Spleen (tissue), 11 donors: ENCODE measurements around the gene FSTL4. TPM values are rescaled to one million over a fixed set of nuclear protein-coding genes. Genes with fewer than 3 reads are reported as not detected.

Experiments used
- DNase-seq: peaks from one replicate; pipeline ENCODE4 v3.0.0-alpha.2; 2020
- H3K27ac ChIP-seq, 8 donors: fragments of 200-600 bp; sonication (generic) in 7 of 8; 1 replicate in 4 of 8; 2 replicates in 4 of 8; pipeline versions ENCODE4 v1.5.0 to v1.8.0; 2016 to 2021; ENCODE audit warnings: inconsistent platforms in 4 of 8, mild to moderate bottlenecking in 4 of 8, moderate library complexity in 1 of 8
- H3K27me3 ChIP-seq, 7 donors: fragments of 200-600 bp; sonication (generic) in 6 of 7; replicated peaks in 1 of 7; 1 replicate in 4 of 7; 2 replicates in 3 of 7; pipeline versions ENCODE4 v1.5.0 to v1.8.0; 2016 to 2021; ENCODE audit warnings: inconsistent platforms in 3 of 7, mild to moderate bottlenecking in 1 of 7
- H3K36me3 ChIP-seq, 6 donors: fragments of 200-600 bp; sonication (generic) in 5 of 6; 1 replicate in 4 of 6; 2 replicates in 2 of 6; pipeline versions ENCODE4 v1.5.0 to v1.8.0; 2016 to 2021; ENCODE audit warnings: inconsistent platforms in 2 of 6
- H3K4me1 ChIP-seq, 6 donors: fragments of 200-600 bp; sonication (generic) in 5 of 6; 1 replicate in 3 of 6; 2 replicates in 3 of 6; pipeline versions ENCODE4 v1.5.0 to v1.8.0; 2016 to 2021; ENCODE audit warnings: inconsistent platforms in 3 of 6
- H3K4me3 ChIP-seq, 8 donors: fragments of 200-600 bp; sonication (generic) in 7 of 8; 1 replicate in 4 of 8; 2 replicates in 4 of 8; pipeline versions ENCODE4 v1.5.0 to v1.8.0; 2016 to 2021; ENCODE audit warnings: inconsistent platforms in 4 of 8, mild to moderate bottlenecking in 4 of 8, moderate library complexity in 2 of 8
- H3K9me3 ChIP-seq, 8 donors: fragments of 200-600 bp; sonication (generic) in 7 of 8; 1 replicate in 4 of 8; 2 replicates in 4 of 8; pipeline versions ENCODE4 v1.5.0 to v1.8.0; 2016 to 2021; ENCODE audit warnings: inconsistent platforms in 4 of 8
- POLR2A ChIP-seq, 3 donors: fragments of 450-650 bp; IDR thresholded peaks; one replicate each; pipeline ENCODE4 v1.5.1; 2017; ENCODE audit warnings: antibody characterized with exemption in 3 of 3, mild to moderate bottlenecking in 1 of 3
- POLR2AphosphoS5 ChIP-seq, 3 donors: sonication (generic); formaldehyde crosslinking; IDR thresholded peaks; one replicate each; pipeline ENCODE4 v1.5.1; 2017; ENCODE audit warnings: antibody characterized with exemption in 3 of 3
- WGBS, 5 donors: extraction: QIAGEN DNeasy Blood & Tissue Kit in 3 of 5; methylation state at CpG; one replicate each; pipeline versions ENCODE4 v1.1.5 to v1.1.7; 2013 to 2018; 5-methylcytosine and 5-hydroxymethylcytosine counted together
- intact Hi-C: fragments of 100-400 bp; cut with DNase I; formaldehyde crosslinking; loops from one replicate; pipeline ENCODE4 v1.15.0; 2023; ENCODE audit warnings: low total_unique reads
- polyA plus RNA-seq, 3 donors: library from polyadenylated mRNA; stranded (reverse); fragments of 200-250 nt; gene quantifications; one replicate each; pipeline ENCODE4 v1.2.1, GENCODE V29; 2013
- total RNA-seq, 7 donors: library from RNA; depleted of rRNA in 3 of 7; stranded (reverse); fragments of >200 nt in 3 of 7; fragmentation: NEBNext Ultra II Directional in 4 of 7; extraction: Animal tissue kit (Norgen Biotek cat#: 25700) in 4 of 7; gene quantifications; one replicate each; pipeline versions ENCODE4 v1.1.0 to v1.2.1, GENCODE V29; 2016 to 2021
- TF ChIP-seq, protein P1 (sequence below), 11 experiments: fragments of 200-600 bp in 7 of 11; fragments of 450-650 bp in 4 of 11; sonication (generic) in 4 of 11; IDR thresholded peaks in 8 of 11; conservative IDR thresholded peaks in 3 of 11; 1 replicate in 7 of 11; 2 replicates in 4 of 11; pipeline versions ENCODE4 v1.4.0 to v1.8.0; 2016 to 2021; ENCODE audit warnings: antibody characterized with exemption in 11 of 11, inconsistent platforms in 4 of 11, mild to moderate bottlenecking in 1 of 11
- donor health status: healthy with polysubstance abuse.
- donor health status: DM: no; HTN: no; CAD: no; lungs with moderate emphysema.
- donor health status: DM: no; HTN: no; CAD: no.
- donor health status: Bipolar disorder and iron deficiency.
- donor health status: healthy.
- donor health status: DM: no; HTN: no; CAD: no.
- donor health status: DM: yes; HTN: yes; CAD: no.

Gene FSTL4
- total and polyA plus RNA-seq, 10 donors = under 0.01 to 1.0 (median 0.37) TPM; not detected in 4

DNA sequence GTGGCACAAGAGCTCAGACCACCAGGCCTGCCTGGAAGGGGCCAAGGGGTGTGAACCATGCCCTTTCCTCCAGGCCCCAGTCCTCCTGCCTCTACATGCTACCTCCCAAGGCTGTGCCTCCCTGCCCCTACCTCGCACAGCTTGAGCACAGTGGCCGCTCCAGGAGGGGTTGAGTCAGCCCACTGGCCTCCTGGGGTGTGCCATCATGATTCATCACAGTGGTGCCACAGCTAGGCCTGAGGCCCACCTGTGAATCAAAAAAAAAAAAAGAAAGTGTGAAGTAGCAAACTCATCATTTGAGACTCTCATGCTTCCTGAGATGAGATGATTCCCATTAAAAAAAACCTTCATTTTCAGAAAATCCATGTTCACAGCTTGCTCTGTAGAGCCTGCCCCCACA, 320.0 kb downstream of the FSTL4 start:
- no peak overlapping the region for H3K27ac ChIP-seq
- no peaks in the 10 kb centered on the region for H3K4me1 ChIP-seq
- H3K9me3 ChIP-seq = no peaks in the 10 kb centered on the region
- H3K36me3 ChIP-seq = no peaks in the 10 kb centered on the region
- 69 to 97% (median 74%) methylated on average over 2 of the region's 2 CpGs for WGBS, 5 donors
- intact Hi-C loops = no loop called here
- TF ChIP-seq POLR2A (IDR thresholded peaks at IDR 0.05) = no peak
- TF ChIP-seq, protein P1, sequence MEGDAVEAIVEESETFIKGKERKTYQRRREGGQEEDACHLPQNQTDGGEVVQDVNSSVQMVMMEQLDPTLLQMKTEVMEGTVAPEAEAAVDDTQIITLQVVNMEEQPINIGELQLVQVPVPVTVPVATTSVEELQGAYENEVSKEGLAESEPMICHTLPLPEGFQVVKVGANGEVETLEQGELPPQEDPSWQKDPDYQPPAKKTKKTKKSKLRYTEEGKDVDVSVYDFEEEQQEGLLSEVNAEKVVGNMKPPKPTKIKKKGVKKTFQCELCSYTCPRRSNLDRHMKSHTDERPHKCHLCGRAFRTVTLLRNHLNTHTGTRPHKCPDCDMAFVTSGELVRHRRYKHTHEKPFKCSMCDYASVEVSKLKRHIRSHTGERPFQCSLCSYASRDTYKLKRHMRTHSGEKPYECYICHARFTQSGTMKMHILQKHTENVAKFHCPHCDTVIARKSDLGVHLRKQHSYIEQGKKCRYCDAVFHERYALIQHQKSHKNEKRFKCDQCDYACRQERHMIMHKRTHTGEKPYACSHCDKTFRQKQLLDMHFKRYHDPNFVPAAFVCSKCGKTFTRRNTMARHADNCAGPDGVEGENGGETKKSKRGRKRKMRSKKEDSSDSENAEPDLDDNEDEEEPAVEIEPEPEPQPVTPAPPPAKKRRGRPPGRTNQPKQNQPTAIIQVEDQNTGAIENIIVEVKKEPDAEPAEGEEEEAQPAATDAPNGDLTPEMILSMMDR (IDR thresholded peaks at IDR 0.05 in 8 of 11, conservative IDR thresholded peaks at IDR 0.05 in 3 of 11) = no peak
- no peak for TF ChIP-seq POLR2AphosphoS5 (IDR thresholded peaks at IDR 0.05)
- no peak overlapping the region for H3K4me3 ChIP-seq
- DNase-seq = no peak
- peaks cover 0 to 12% (median 0%) of the 10 kb centered on the region in 7 donors for H3K27me3 ChIP-seq

DNA sequence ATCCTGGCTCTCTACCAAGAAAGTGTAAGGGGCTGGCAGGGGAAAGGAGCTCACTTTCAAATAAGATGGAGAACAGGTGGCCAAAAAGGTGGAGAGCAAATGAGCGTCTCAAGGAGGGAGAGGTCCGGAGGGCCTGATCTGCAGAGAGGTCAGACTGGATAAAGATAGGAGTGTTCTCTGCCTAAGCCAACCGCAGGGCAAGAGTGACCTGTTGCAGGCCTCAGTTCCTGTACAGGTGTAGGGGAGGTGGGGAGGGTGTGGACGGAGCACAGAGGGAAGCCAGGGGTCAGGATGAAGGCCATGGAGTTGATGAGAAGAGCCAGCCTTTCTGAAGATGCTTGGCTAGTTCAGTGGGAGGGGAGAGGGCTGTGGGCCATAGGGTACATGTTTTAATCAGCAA, 320.8 kb downstream of the FSTL4 start:
- intact Hi-C loops = no loop called here
- no peak for TF ChIP-seq POLR2A (IDR thresholded peaks at IDR 0.05)
- TF ChIP-seq, protein P1 (IDR thresholded peaks at IDR 0.05 in 8 of 11, conservative IDR thresholded peaks at IDR 0.05 in 3 of 11) = no peak
- WGBS, 5 donors = 81 to 92% (median 85%) methylated on average over 4 of the region's 4 CpGs

DNA sequence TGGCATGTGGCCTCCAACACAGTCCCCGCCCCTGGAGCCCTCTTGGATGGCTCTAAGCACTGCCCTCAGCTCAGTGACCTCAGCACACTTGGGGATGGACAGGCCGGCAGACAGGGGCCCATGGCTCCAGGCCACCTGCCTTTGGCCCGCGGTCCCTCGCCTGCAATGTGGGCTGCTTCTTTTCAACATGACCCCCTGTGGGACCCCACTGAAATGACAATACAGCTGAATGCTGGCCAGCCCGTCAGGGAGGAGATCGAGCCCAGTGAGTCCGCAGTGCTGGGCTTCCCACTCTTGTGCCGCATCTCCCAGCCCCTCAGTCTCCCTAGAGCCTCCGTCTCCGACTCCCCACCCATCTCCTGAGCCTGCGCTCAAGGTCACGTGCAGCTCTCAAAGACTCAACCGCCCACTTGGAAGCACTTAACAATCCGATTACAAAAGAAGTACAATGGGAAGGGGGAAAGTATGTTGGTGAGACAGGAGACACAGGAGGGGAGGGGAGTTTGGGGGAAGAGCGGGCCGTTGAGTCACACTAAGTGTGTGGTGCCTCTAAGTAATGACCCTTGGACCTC, 321.6 kb downstream of the FSTL4 start:
- Histone ChIP-seq H3K27ac (no peak overlapping the region), H3K36me3 (no peaks in the 10 kb centered on the region), H3K4me3 (no peak overlapping the region), H3K4me1 (no peaks in the 10 kb centered on the region), H3K27me3 (peaks cover 0 to 3% (median 0%) of the 10 kb centered on the region in 7 donors), H3K9me3 (no peaks in the 10 kb centered on the region)
- 84 to 89% (median 87%) methylated on average over 13 to 17 of the region's 17 CpGs for WGBS, 5 donors
- TF ChIP-seq POLR2AphosphoS5 (IDR thresholded peaks at IDR 0.05) (no peak), POLR2A (IDR thresholded peaks at IDR 0.05) (no peak)
- TF ChIP-seq, protein P1 (IDR thresholded peaks at IDR 0.05 in 8 of 11, conservative IDR thresholded peaks at IDR 0.05 in 3 of 11) = no peak
- no peak for DNase-seq
- intact Hi-C loops = no loop called here

More for the DNA sequence above, 320.8 kb downstream of the FSTL4 start:
- no peak for DNase-seq
- Histone ChIP-seq H3K27me3 (peaks cover 0 to 4% (median 0%) of the 10 kb centered on the region in 7 donors), H3K4me3 (no peak overlapping the region), H3K9me3 (no peaks in the 10 kb centered on the region), H3K36me3 (no peaks in the 10 kb centered on the region), H3K27ac (no peak overlapping the region), H3K4me1 (no peaks in the 10 kb centered on the region)

DNA sequence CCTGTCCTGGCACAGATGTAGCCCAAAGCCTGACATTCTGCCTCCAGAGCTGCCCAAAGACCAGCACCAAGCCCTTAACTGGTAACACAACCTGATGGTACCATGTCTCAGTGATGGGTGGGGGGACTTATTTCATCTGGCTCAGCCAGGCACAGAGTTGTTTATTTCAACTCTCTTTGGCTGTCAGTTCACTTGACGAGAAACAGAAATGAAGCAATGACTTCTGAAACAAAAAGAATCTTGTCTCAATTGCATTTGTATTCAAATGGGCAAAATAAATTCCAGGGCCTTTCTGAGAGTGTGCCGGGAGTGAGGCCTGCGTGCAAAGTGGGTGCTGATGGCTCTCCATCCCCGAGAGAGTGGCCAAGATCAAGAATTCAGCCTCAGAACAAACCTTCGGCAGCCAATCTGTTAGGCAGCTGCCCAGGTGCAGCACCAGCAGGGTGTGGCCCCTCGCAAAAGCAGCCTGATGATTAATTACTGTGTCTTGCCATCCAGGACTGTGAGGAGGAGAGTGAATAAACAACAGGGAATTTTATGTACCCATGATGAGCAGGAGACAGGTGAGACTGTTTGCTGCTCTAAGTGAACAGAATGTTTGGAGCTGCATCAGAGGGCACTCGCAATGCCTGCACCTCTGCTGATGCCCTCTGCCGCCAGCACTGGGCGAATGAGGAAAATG, 322.5 kb downstream of the FSTL4 start:
- no peak overlapping the region for H3K4me3 ChIP-seq
- no peaks in the 10 kb centered on the region for H3K27me3 ChIP-seq
- H3K36me3 ChIP-seq = no peaks in the 10 kb centered on the region
- H3K4me1 ChIP-seq = no peaks in the 10 kb centered on the region
- H3K27ac ChIP-seq = no peak overlapping the region
- no peak for TF ChIP-seq POLR2AphosphoS5 (IDR thresholded peaks at IDR 0.05)
- TF ChIP-seq, protein P1 (IDR thresholded peaks at IDR 0.05 in 8 of 11, conservative IDR thresholded peaks at IDR 0.05 in 3 of 11) = no peak
- no peak for TF ChIP-seq POLR2A (IDR thresholded peaks at IDR 0.05)
- no peaks in the 10 kb centered on the region for H3K9me3 ChIP-seq
- WGBS, 5 donors = 82 to 91% (median 84%) methylated on average over 9 of the region's 9 CpGs
- intact Hi-C loops = no loop called here
- no peak for DNase-seq
